Activated T-cell treated with anti-CD3 and anti-CD28 coated beads for 24 hours (primary cell): ENCODE results near the gene CARS2.
"Not testable (repeated sequence)": the region's sequence is repeated elsewhere in the genome, so short reads cannot be mapped to it uniquely, and the experiment has no call there.

ENCODE experiments used
- DNase-seq: peaks from one replicate; pipeline ENCODE4 v3.0.0-alpha.2; 2020; ENCODE audit warnings: low read depth

The CARS2 gene

DNA sequence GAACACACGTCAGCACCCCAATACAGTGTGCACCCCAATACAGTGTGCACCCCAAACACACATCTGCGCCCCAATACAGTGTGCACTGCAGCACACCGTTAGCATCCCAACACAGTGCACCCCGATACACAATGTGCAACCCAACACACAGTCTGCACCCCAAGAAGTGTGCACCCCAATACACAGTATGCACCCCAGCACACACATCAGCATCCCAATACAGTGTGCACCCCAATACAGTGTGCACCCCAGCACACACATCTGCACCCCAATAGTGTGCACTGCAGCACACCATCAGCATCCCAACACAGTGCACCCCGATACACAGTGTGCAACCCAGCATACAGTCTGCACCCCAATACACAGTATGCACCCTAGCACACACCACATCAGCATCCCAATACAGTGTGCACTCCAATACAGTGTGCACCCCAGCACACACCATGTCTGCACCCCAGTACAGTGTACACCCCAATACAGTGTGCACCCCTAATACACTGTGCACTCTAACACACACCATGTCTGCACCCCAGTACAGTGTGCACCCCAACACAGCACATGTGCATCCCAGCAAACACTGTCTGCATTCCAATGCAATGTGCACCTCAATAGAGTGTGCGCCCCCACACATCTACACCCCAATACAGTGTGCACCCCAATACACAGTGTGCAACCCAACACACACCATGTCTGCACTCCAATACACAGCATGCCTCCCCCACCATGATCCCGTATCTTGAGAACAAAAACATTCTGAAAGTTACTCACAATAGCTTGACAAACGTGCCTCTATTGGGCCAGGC is 855 bp upstream of the CARS2 start:
- DNase-seq = no peak

DNA sequence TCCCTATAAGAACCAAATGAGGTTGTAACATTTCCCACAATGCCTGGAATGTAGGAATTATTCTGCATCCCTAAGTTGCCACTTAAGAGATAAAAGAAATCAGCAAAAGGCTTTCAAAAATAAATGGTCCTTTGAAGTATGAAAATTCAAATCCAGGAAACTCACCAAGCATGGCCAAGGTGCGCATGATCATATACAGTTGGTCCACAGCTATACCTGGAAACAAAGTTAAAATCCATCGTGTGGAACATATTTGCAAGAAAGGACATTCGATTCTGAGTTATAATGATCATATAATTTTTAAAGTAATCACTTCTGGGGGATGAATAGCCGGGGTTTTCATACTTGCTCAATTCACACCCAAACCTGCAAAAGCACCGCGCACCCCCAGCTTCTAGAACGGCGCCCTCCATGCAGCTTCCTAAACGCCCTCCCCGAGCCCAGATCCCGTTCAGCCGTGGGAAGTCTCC is 525 bp downstream of the CARS2 start:
- no peak for DNase-seq

DNA sequence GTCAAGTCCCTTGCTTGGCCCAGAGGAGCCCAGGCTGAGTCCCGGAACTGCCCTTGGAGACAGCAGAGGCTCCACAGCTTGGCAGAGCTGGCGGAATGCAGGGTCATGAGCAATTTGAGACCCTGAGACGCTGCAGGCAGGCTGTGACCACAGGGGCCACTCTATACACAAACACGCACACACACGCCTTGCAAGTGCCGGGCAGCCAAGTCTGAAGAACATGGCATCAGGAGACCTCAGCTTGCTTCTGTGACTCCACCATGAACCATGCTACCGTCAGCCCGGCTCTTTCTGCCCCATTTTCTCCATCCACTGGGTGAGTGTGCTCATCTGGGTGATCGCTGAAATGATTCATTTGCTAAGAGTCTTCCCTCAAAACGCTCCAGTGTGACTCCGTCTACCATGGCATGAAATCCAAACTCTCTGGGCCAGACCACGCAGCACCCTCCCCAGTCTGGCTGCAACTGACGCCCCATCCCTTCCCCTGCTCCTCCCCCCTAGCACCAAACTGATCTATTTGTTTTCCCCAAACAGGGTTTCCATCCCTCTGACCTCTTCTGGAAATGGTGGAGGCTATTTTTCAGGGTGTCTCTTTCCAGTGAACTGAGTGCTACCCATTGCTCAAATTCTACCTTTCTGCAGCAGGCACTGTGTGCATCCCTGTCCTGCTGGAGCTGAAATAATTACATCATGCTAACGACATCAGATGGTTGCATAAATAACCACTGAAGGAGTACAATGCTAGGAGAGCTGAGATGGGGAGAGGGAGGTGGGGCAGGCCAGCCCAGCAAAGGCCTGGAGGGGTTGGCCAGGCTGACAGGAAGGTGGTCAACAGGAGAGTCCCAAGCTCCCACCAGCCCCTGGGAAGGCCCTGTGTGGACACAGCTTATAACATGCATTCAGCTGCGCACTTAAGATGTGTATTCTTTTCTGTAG is 3.1 kb downstream of the CARS2 start:
- DNase-seq = no peak

GRCh38 chr13:110702089-110702488 is 3.8 kb downstream of the CARS2 start:
- no peak for DNase-seq

GRCh38 chr13:110701061-110701460 is 4.9 kb downstream of the CARS2 start:
- not testable (repeated sequence) for DNase-seq

- no peak for DNase-seq
Measured at GRCh38 chr13:110700641-110701040, 5.3 kb downstream of the CARS2 start.

DNA sequence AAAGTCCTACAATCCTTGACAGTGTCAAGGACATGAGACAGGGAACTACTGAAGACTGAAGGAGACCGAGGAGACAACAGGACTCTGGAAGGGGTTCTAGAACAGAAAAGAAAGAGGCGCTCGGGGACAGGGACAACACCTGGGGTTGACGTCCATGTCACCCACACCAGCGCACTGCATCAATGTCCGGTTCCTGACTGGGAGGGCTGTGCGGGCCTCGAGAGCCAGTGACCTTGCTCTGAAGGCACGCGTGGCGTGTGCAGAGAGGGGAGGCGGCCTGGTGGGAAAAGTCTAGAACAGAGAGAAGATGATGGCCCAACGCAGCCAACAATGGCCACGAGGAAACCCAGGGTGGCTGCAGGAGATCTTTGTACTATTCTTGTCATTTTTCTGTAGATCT is 5.7 kb downstream of the CARS2 start:
- DNase-seq = no peak

- DNase-seq = no peak
Measured at GRCh38 chr13:110699148-110700145, 6.5 kb downstream of the CARS2 start.

DNA sequence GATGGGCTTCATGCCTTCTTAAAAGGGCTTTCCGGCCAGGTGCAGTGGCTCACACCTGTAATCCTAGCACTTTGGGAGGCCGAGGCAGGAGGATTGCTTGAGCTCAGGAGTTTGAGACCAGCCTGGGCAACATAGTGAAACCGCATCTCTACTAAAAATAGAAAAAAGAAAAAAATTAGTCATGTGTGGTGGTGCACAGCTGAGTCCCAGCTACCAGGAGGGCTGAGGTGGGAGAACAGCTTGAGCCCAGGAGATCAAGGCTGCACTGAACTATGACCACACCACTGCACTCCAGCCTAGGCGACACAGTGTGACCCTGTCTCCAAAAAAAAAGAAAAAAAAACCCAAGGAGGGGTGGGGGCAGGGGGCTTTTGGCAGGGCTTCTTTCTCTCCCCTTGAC is 7.2 kb downstream of the CARS2 start:
- no peak for DNase-seq

- no peak for DNase-seq
Measured at GRCh38 chr13:110697842-110698241, 8.1 kb downstream of the CARS2 start.

DNA sequence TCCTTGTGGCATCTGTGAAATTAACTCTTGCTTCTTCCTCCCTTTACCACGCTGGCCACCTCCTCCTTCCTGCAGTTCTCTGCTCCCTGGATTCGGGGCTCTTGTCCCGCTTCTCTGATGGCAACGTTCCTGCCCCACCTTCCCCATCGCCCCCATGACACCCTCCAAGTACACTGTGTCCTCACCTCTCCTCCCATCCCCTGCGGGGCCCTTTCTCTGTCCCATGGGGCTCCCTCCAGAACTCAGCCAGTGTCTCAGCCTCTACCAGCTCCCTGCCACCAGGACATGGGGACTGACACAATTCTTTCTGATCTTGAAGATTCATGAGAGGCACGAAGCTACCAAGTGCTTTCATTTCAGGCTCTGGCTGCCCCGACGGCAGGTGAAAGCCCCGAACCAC is 9.1 kb downstream of the CARS2 start:
- no peak for DNase-seq

GRCh38 chr13:110695774-110696173 is 10.1 kb downstream of the CARS2 start:
- DNase-seq = not testable (repeated sequence)

- DNase-seq = no peak
Measured at GRCh38 chr13:110690516-110690915, 15.4 kb downstream of the CARS2 start.

DNA sequence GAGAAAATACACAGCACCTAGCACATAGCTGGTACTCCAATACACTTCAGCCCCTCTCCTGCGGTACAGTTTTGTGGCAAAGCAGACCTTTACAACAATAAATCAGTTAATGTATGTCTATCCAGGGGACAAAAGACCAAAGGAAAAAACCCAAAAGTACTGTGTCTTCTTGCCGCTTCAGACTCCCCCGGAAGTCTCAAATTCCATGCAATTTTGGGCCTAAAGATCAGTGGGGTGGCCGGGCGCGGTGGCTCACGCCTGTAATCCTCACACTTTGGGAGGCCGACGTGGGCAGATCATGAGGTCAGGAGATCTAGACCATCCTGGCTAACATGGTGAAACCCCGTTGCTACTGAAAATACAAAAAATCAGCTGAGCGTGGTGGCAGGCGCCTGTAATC is 16.2 kb downstream of the CARS2 start:
- no peak for DNase-seq

DNA sequence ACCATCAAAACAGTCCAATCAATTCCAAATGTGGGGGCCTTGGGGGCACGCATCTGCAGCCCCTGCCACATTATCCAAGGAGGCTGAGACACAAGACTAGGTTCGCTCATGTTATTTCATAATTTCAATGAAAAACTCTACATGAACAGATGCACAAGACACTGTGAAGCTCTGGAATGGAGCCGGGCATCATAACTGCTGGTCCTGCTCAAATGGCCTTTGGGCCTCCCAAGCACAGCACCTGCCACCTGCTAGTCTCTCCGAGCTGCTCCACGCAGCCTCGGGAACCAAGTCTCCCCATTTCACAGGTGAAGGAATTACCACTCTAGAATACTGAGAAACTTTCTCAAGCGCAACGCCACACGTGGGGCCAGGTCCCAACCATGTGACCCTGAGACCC is 16.9 kb downstream of the CARS2 start:
- no peak for DNase-seq

GRCh38 chr13:110687736-110688135 is 18.2 kb downstream of the CARS2 start:
- no peak for DNase-seq

DNA sequence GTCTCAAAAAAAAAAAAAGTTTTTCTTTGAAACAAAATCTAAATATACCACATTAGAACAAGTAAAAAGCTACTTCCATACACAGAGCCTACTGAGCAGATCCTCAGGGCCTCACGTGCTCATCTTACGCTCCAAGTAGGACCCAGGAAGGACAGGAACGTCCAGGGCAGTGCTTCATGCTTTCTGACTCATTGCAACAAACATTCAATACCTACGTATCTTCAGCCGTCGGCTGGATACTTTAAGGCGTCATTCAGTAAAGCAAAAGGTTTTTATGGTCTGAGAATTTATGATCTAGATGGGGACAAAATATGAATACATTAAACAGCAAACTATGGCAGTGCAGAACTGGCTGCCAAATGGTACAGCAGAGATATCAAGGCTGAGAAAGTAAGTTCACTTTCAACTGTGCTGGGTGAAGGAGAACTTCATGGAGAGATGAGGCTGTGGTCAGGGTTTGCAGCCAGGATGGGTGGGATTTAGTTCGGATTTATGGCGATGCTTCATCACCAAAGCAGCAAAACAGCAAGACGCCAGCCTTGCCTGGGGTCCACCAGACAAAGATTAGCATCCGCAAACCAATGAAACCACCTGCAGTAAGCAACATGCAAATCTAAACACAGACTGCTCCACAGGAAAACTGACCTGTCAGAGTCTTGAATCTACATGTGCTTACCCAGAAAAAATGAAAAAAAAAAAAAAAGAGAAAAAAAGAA is 20.5 kb downstream of the CARS2 start:
- no peak for DNase-seq

GRCh38 chr13:110684388-110685056 is 21.4 kb downstream of the CARS2 start:
- no peak for DNase-seq

DNA sequence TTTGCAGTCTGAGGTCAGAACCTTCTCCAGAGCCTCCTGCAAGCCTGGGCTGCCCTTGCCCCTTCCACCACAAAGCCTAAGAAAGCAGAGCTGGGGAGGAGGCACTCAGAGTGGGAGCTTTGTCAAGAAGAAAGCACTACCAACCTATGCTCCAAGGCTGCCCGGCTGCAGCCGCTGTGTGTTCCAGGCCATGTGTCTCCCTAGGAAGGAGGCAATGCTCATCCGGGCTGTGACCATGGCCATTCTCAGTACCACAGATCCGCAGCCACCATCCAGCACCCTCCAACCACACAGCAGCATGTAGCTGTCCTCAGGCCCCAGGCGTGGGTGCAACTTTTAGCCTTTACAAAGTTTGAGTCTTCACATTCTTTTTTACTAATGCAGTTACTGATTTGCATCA is 22.0 kb downstream of the CARS2 start:
- no peak for DNase-seq

- DNase-seq = no peak
Measured at GRCh38 chr13:110683203-110683883, 22.6 kb downstream of the CARS2 start.
